ENCODE data around the gene MRPL9.

Gene MRPL9

GRCh38 chr1:151711044-151711800 is 52.1 kb downstream of the MRPL9 start:
- no peak for DNase-seq (ENCODE audit: low read depth)

- peak; percentile 15 for DNase-seq (ENCODE audit: low read depth)
These were observed 53.0 kb downstream of the MRPL9 start for GRCh38 chr1:151710187-151710840.
